SK-N-SH (cell line): ENCODE data around the gene DNAH7. TPM values are rescaled to one million over a fixed set of nuclear protein-coding genes. Genes with fewer than 3 reads are reported as not detected.

Experiments used
- CTCF ChIA-PET: fragments of 300-600, 350-600 bp; formaldehyde crosslinking; extraction: SDS; loops from one replicate; lab custom pipeline; 2021; lab: Yijun Ruan, JAX
- POLR2A ChIA-PET: fragments of 350-600 bp; sonication (Branson Sonifier 250); formaldehyde crosslinking; extraction: SDS; loops from one replicate; lab custom pipeline; 2020; ENCODE audit warnings: antibody characterized with exemption, inconsistent platforms; lab: Yijun Ruan, JAX
- DNase-seq: peaks from one replicate; pipeline ENCODE4 v3.0.0; 2012
- H2AFZ ChIP-seq: fragments of 200-600 bp; sonication (generic); 2 replicates; pipeline ENCODE4 v1.8.1; 2016; ENCODE audit warnings: antibody characterized with exemption, mild to moderate bottlenecking, low read depth
- H3F3A ChIP-seq: fragments of 200-600 bp; sonication (generic); replicated peaks from 2 replicates; pipeline ENCODE3; 2016; ENCODE audit warnings: antibody characterized with exemption, mild to moderate bottlenecking; ENCODE audit not compliant: insufficient read depth
- H3K27ac ChIP-seq, 2 experiments: fragments of 200-500 bp in 1 of 2; fragments of 200-600 bp in 1 of 2; sonication (Bioruptor generic) in 1 of 2; sonication (generic), shearing (Covaris generic) in 1 of 2; 2 replicates each; pipeline versions ENCODE4 v1.5.1 to v1.6.1; 2014 to 2016; ENCODE audit warnings: low read depth in 2 of 2, inconsistent platforms in 1 of 2, low read length in 1 of 2, mild to moderate bottlenecking in 1 of 2, mixed read lengths in 1 of 2
- H3K27me3 ChIP-seq: fragments of 200-600 bp; sonication (generic), shearing (Covaris generic); 2 replicates; pipeline ENCODE4 v1.6.1; 2016; ENCODE audit warnings: mixed run types; ENCODE audit not compliant: insufficient read depth
- H3K36me3 ChIP-seq, 2 experiments: fragments of 200-500 bp in 1 of 2; fragments of 200-600 bp in 1 of 2; sonication (Bioruptor generic) in 1 of 2; sonication (generic) in 1 of 2; replicated peaks in 1 of 2; 2 replicates each; pipeline versions ENCODE3 to v1.5.1; 2014 to 2016; ENCODE audit warnings: low read length in 1 of 2, mild to moderate bottlenecking in 1 of 2; ENCODE audit not compliant: insufficient read depth in 2 of 2, control insufficient read depth in 1 of 2
- H3K4me1 ChIP-seq, 2 experiments: fragments of 200-500 bp in 1 of 2; fragments of 200-600 bp in 1 of 2; sonication (Bioruptor generic) in 1 of 2; sonication (generic), shearing (Covaris generic) in 1 of 2; 2 replicates each; pipeline versions ENCODE4 v1.5.1 to v1.6.1; 2014 to 2016; ENCODE audit warnings: low read depth in 1 of 2, low read length in 1 of 2, mixed run types in 1 of 2; ENCODE audit not compliant: insufficient read depth in 2 of 2, control insufficient read depth in 1 of 2
- H3K4me2 ChIP-seq: fragments of 200-600 bp; sonication (generic), shearing (Covaris generic); 2 replicates; pipeline ENCODE4 v1.6.1; 2017; ENCODE audit warnings: mixed run types
- H3K4me3 ChIP-seq, 2 experiments: fragments of 200-500 bp in 1 of 2; fragments of 200-600 bp in 1 of 2; sonication (Bioruptor generic) in 1 of 2; sonication (generic), shearing (Covaris generic) in 1 of 2; 2 replicates each; pipeline versions ENCODE4 v1.5.1 to v1.8.1; 2014 to 2016; ENCODE audit warnings: low read depth in 2 of 2, inconsistent platforms in 1 of 2, low read length in 1 of 2, mild to moderate bottlenecking in 1 of 2, mixed read lengths in 1 of 2, moderate library complexity in 1 of 2
- H3K79me2 ChIP-seq: fragments of 200-600 bp; sonication (generic); 2 replicates; pipeline ENCODE4 v1.8.1; 2017; ENCODE audit warnings: mild to moderate bottlenecking; ENCODE audit not compliant: insufficient read depth
- H3K9ac ChIP-seq: fragments of 200-600 bp; sonication (generic); 2 replicates; pipeline ENCODE4 v1.6.1; 2017; ENCODE audit warnings: mixed run types
- H3K9me2 ChIP-seq: fragments of 200-600 bp; sonication (generic); 2 replicates; pipeline ENCODE4 v1.6.1; 2017; ENCODE audit warnings: mixed run types
- H3K9me3 ChIP-seq: fragments of 200-600 bp; sonication (generic); 2 replicates; pipeline ENCODE4 v1.6.1; 2017; ENCODE audit warnings: mixed run types, mild to moderate bottlenecking, moderate library complexity
- H4K20me1 ChIP-seq: fragments of 200-600 bp; sonication (generic); 2 replicates; pipeline ENCODE4 v1.6.1; 2017; ENCODE audit warnings: mild to moderate bottlenecking, mixed run types; ENCODE audit not compliant: insufficient read depth
- CHD2 ChIP-seq: fragments of 150-350 bp; IDR thresholded peaks from 2 replicates; pipeline ENCODE4 v1.6.1; 2018; ENCODE audit warnings: low read length; ENCODE audit not compliant: partially characterized antibody
- ELF1 ChIP-seq: IDR thresholded peaks from 2 replicates; pipeline ENCODE4 v1.4.0; 2012
- EP300 ChIP-seq, 2 experiments: IDR thresholded peaks; 2 replicates each; pipeline versions ENCODE4 v1.4.0 to v1.6.1; 2012; ENCODE audit warnings: borderline replicate concordance in 1 of 2, low read depth in 1 of 2, low read length in 1 of 2
- EZH2phosphoT487 ChIP-seq: fragments of 200-600 bp; sonication (generic); IDR thresholded peaks from 2 replicates; pipeline ENCODE4 v1.6.1; 2017; ENCODE audit warnings: low read depth, mixed run types, mild to moderate bottlenecking, antibody characterized with exemption, moderate library complexity, borderline replicate concordance
- GABPA ChIP-seq: IDR thresholded peaks from 2 replicates; pipeline ENCODE4 v1.4.0; 2012; ENCODE audit warnings: low read depth, mild to moderate bottlenecking
- GATA2 ChIP-seq: sonication (generic); formaldehyde crosslinking; IDR thresholded peaks from 2 replicates; pipeline ENCODE4 v1.5.0; 2020; ENCODE audit warnings: mild to moderate bottlenecking, missing genetic modification reagents
- IRF3 ChIP-seq: fragments of 150-350 bp; IDR thresholded peaks from 2 replicates; pipeline ENCODE4 v1.6.1; 2016; ENCODE audit warnings: mild to moderate bottlenecking, low read depth, low read length
- MAX ChIP-seq: IDR thresholded peaks from 2 replicates; pipeline ENCODE4 v1.4.0; 2012; ENCODE audit warnings: low read depth
- MXI1 ChIP-seq: IDR thresholded peaks from 2 replicates; pipeline ENCODE4 v1.6.1; 2012; ENCODE audit warnings: mild to moderate bottlenecking, low read depth, low read length, improper control_type of control experiment
- NFIC ChIP-seq: IDR thresholded peaks from 2 replicates; pipeline ENCODE4 v1.4.0; 2012; ENCODE audit warnings: borderline replicate concordance
- POLR2AphosphoS5 ChIP-seq: IDR thresholded peaks from 2 replicates; pipeline ENCODE4 v1.6.1; 2012; ENCODE audit warnings: low read depth, low read length
- REST ChIP-seq: IDR thresholded peaks from 2 replicates; pipeline ENCODE4 v1.6.1; 2012; ENCODE audit warnings: mild to moderate bottlenecking, low read depth, low read length, moderate library complexity
- RFX5 ChIP-seq: IDR thresholded peaks from 2 replicates; pipeline ENCODE4 v1.6.1; 2012; ENCODE audit warnings: mild to moderate bottlenecking, improper control_type of control experiment, low read length
- TAF1 ChIP-seq: IDR thresholded peaks from 2 replicates; pipeline ENCODE4 v1.6.1; 2012; ENCODE audit warnings: low read depth, mild to moderate bottlenecking, low read length, moderate library complexity, borderline replicate concordance
- TCF12 ChIP-seq: IDR thresholded peaks from 2 replicates; pipeline ENCODE4 v1.4.0; 2012
- USF1 ChIP-seq: IDR thresholded peaks from 2 replicates; pipeline ENCODE4 v1.4.0; 2012; ENCODE audit warnings: low read depth, borderline replicate concordance
- YY1 ChIP-seq: IDR thresholded peaks from 2 replicates; pipeline ENCODE4 v1.4.0; 2012; ENCODE audit warnings: low read depth, mild to moderate bottlenecking
- ZBTB33 ChIP-seq: IDR thresholded peaks from 2 replicates; pipeline ENCODE4 v1.4.0; 2012; ENCODE audit warnings: low read depth, borderline replicate concordance
- WGBS: methylation state at CpG from one replicate; pipeline ENCODE4 v1.1.6; 2017; ENCODE audit warnings: low lambda C conversion rate; 5-methylcytosine and 5-hydroxymethylcytosine counted together
- polyA plus RNA-seq, 3 experiments: library from polyadenylated mRNA; depleted of rRNA; stranded (reverse); fragments of >200 nt; gene quantifications; 2 replicates each; pipeline ENCODE4 v1.2.3, GENCODE V29; 2012

The DNAH7 gene
- polyA plus RNA-seq, 1 of the 3 experiments (the other 2 are of a cell fraction): 1.2 TPM

GRCh38 chr2:195850764-195851163 lies 217.9 kb downstream of the DNAH7 start:
- no peak for TF ChIP-seq YY1
- no peak for TF ChIP-seq TCF12
- no peak for TF ChIP-seq GATA2 (CRISPR knock-in tag)
- no peak for TF ChIP-seq ZBTB33
- TF ChIP-seq REST: no peak
- no peak for TF ChIP-seq ELF1
- no peak for TF ChIP-seq EZH2phosphoT487
- no peak for TF ChIP-seq CHD2
- Histone ChIP-seq H3K4me2 (no peak overlapping the region), H3K27ac (no peak overlapping the region), H3K4me3 (no peak overlapping the region), H3K9ac (no peak overlapping the region), H3K4me1 (no peaks in the 10 kb centered on the region; a peak in 1 of 4 replicates), H3K79me2 (no peaks in the 10 kb centered on the region), H3K9me3 (no peaks in the 10 kb centered on the region), H2AFZ (no peak overlapping the region), H3K27me3 (no peaks in the 10 kb centered on the region), H3K9me2 (no peaks in the 10 kb centered on the region), H3F3A (no peaks in the 10 kb centered on the region), H3K36me3 (no peaks in the 10 kb centered on the region), H4K20me1 (no peaks in the 10 kb centered on the region)
- WGBS: 61% methylated on average over 3 of the region's 3 CpGs
- DNase-seq: no peak
- POLR2A ChIA-PET: no interaction called here
- CTCF ChIA-PET: no interaction called here

- no peaks in the 10 kb centered on the region for H3K79me2 ChIP-seq
- no peaks in the 10 kb centered on the region for H3K36me3 ChIP-seq
- H3K4me2 ChIP-seq: no peak overlapping the region
- no peaks in the 10 kb centered on the region for H4K20me1 ChIP-seq
- POLR2A ChIA-PET: no interaction called here
- no peaks in the 10 kb centered on the region; a peak in 1 of 4 replicates for H3K4me1 ChIP-seq
- CTCF ChIA-PET: interaction anchor here (0.9 to 1.4 kb wide), 3 partner anchors 10 to 14 kb away, joined by 3 to 5 read pairs (median 3); no protein-coding TSS in a partner anchor
- no peaks in the 10 kb centered on the region for H3K9me3 ChIP-seq
- 89% methylated on average over 4 of the region's 4 CpGs for WGBS
- H3K9ac ChIP-seq: no peak overlapping the region
- no peaks in the 10 kb centered on the region for H3K27me3 ChIP-seq
- no peaks in the 10 kb centered on the region for H3K9me2 ChIP-seq
- peak; percentile 39 for DNase-seq
- no peaks in the 10 kb centered on the region for H3F3A ChIP-seq
- H2AFZ ChIP-seq: no peak overlapping the region
- H3K4me3 ChIP-seq: no peak overlapping the region
- no peak overlapping the region for H3K27ac ChIP-seq
- TF ChIP-seq EZH2phosphoT487 (no peak), TCF12 (no peak), TAF1 (no peak), IRF3 (no peak), RFX5 (no peak), CHD2 (no peak), GATA2 (CRISPR knock-in tag) (peak; percentile 36), MXI1 (no peak), EP300 (IDR thresholded peaks at IDR 0.05; ENCODE audit: borderline replicate concordance in 1 of 2, low read depth in 1 of 2, low read length in 1 of 2) (peak in 1 of 2 experiments; percentile 41; a peak in 2 of 4 replicates), GABPA (no peak), MAX (no peak), USF1 (no peak), NFIC (peak; percentile 67; the same call in 1 of the 2 replicates), POLR2AphosphoS5 (no peak)
Observed at GRCh38 chr2:195848119-195848899, 220.3 kb downstream of the DNAH7 start.
